ENCODE data around the gene EXOC6B.

DNA sequence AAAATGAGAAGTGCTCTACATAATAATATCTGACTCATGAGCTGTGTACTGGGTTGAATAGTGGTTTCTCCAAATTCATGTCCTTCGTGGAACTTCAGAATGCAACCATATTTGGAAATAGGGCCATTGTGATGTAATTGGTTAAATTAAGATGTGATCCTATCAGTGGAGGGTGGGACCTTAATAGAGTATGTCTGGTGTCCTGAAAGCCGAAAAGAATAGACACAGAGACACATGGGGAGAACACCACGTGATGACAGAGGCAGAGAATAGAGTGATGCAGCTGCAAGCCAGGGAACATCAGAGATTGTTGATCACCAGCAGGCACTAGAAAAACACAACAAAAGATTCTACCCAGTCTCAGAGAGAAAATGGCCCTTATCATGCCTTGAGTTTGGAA, 310.1 kb downstream of the EXOC6B start:
- TF ChIP-seq SIN3A (conservative IDR thresholded peaks at IDR 0.05 in 1 of 2, IDR thresholded peaks at IDR 0.05 in 1 of 2; ENCODE audit: low read depth in 1 of 2, low read length in 2 of 2): no peak
- TF ChIP-seq, protein P1, sequence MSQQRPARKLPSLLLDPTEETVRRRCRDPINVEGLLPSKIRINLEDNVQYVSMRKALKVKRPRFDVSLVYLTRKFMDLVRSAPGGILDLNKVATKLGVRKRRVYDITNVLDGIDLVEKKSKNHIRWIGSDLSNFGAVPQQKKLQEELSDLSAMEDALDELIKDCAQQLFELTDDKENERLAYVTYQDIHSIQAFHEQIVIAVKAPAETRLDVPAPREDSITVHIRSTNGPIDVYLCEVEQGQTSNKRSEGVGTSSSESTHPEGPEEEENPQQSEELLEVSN (IDR thresholded peaks at IDR 0.05): no peak
